ENCODE results near the gene LSAMP. TPM values are rescaled to one million over a fixed set of nuclear protein-coding genes. Genes with fewer than 3 reads are reported as not detected.

LSAMP gene
- total RNA-seq, 1 experiment from 2014 or later: not detected

DNA sequence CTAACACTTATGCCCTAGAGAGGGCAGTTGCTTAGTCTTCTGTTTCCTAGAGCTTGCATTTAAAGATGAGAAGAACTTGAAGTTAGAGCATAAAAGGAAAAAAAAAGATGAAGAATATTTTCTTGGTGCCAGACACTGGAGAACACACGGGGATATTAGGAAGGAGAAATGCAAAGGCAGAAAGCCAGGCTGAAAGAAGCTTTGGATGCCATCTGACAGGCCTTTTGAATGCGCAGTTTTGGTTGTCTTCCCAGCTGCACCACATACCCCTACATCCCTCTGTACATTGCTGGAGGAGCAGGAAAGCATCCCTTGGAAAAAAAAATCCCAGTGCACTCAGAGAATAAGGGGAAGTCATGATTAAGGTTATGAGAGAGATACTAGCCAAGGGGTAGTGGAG lies 443.1 kb downstream of the LSAMP start:
- POLR2A ChIA-PET: no interaction called here
- Mint-ChIP-seq H3K27me3 (ENCODE audit: insufficient read depth, unreplicated experiment) (peaks cover 2% of the 10 kb centered on the region), H3K4me1 (ENCODE audit: low read depth, unreplicated experiment) (no peaks in the 10 kb centered on the region), H3K9me3 (ENCODE audit: unreplicated experiment) (no peaks in the 10 kb centered on the region), H3K27ac (ENCODE audit: unreplicated experiment) (no peak overlapping the region), H3K36me3 (ENCODE audit: insufficient read depth, unreplicated experiment) (no peaks in the 10 kb centered on the region), H3K4me3 (ENCODE audit: unreplicated experiment) (no peak overlapping the region)
- no peaks in the 10 kb centered on the region; the same call in 1 of the 2 replicates for H3K27me3 ChIP-seq (replicated peaks; ENCODE audit: control insufficient read depth, insufficient read depth, low read length)
- no peak overlapping the region for H3K4me3 ChIP-seq (ENCODE audit: low read depth, low read length)
- intact Hi-C loops (cut with micrococcal nuclease; ENCODE audit: unreplicated experiment): no loop called here
- H3K9me3 ChIP-seq: no peaks in the 10 kb centered on the region
- H3K36me3 ChIP-seq (ENCODE audit: control insufficient read depth, insufficient read depth, low read length): no peaks in the 10 kb centered on the region
- CTCF ChIA-PET: no interaction called here
- no TSS peak for BruUV-seq (replicated peaks)
- no peaks in the 10 kb centered on the region for H3K4me1 ChIP-seq
- no peak for DNase-seq
- TF ChIP-seq, protein P1, sequence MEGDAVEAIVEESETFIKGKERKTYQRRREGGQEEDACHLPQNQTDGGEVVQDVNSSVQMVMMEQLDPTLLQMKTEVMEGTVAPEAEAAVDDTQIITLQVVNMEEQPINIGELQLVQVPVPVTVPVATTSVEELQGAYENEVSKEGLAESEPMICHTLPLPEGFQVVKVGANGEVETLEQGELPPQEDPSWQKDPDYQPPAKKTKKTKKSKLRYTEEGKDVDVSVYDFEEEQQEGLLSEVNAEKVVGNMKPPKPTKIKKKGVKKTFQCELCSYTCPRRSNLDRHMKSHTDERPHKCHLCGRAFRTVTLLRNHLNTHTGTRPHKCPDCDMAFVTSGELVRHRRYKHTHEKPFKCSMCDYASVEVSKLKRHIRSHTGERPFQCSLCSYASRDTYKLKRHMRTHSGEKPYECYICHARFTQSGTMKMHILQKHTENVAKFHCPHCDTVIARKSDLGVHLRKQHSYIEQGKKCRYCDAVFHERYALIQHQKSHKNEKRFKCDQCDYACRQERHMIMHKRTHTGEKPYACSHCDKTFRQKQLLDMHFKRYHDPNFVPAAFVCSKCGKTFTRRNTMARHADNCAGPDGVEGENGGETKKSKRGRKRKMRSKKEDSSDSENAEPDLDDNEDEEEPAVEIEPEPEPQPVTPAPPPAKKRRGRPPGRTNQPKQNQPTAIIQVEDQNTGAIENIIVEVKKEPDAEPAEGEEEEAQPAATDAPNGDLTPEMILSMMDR (IDR thresholded peaks at IDR 0.05; ENCODE audit: insufficient read depth in 1 of 2, low read depth in 1 of 2, low read length in 1 of 2, severe bottlenecking in 1 of 2, unreplicated experiment in 1 of 2): no peak

DNA sequence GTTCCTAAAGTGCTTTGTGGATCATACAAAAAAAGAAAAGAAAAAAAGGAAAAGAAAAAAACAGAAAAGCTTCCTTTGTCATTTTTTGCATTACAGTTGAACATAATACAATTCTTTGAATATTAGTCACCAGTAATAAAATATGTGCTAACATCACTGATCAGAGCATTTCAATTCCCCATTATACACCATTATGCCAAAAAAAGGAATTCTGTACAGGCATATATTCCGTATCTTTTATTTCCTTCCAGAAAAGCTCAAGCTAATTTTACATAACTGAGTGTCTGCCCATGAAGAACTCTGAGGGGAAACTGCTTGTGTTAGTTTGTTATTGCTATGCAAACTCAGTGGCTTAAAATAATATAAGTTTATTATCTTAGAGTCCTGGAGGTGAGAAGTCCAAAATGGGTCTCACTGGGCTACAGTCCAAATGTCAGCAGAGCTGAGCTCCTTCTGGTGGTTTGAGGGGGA lies 444.1 kb downstream of the LSAMP start:
- no peak for DNase-seq
- no peaks in the 10 kb centered on the region for H3K4me1 ChIP-seq
- H3K36me3 Mint-ChIP-seq (ENCODE audit: insufficient read depth, unreplicated experiment): no peaks in the 10 kb centered on the region
- no peaks in the 10 kb centered on the region for H3K9me3 Mint-ChIP-seq (ENCODE audit: unreplicated experiment)
- ChIA-PET POLR2A (no interaction called here), CTCF (no interaction called here)
- H3K27me3 Mint-ChIP-seq (ENCODE audit: insufficient read depth, unreplicated experiment): peaks cover 2% of the 10 kb centered on the region
- TF ChIP-seq, protein P1 (IDR thresholded peaks at IDR 0.05; ENCODE audit: insufficient read depth in 1 of 2, low read depth in 1 of 2, low read length in 1 of 2, severe bottlenecking in 1 of 2, unreplicated experiment in 1 of 2): no peak
- no peaks in the 10 kb centered on the region for H3K4me1 Mint-ChIP-seq (ENCODE audit: low read depth, unreplicated experiment)
- intact Hi-C loops (cut with micrococcal nuclease; ENCODE audit: unreplicated experiment): no loop called here
- H3K9me3 ChIP-seq: no peaks in the 10 kb centered on the region
- no peaks in the 10 kb centered on the region for H3K36me3 ChIP-seq (ENCODE audit: control insufficient read depth, insufficient read depth, low read length)
- no peaks in the 10 kb centered on the region; the same call in 1 of the 2 replicates for H3K27me3 ChIP-seq (replicated peaks; ENCODE audit: control insufficient read depth, insufficient read depth, low read length)
- no peak overlapping the region for H3K4me3 Mint-ChIP-seq (ENCODE audit: unreplicated experiment)
- H3K4me3 ChIP-seq (ENCODE audit: low read depth, low read length): no peak overlapping the region
- H3K27ac Mint-ChIP-seq (ENCODE audit: unreplicated experiment): no peak overlapping the region
- no TSS peak for BruUV-seq (replicated peaks)

DNA sequence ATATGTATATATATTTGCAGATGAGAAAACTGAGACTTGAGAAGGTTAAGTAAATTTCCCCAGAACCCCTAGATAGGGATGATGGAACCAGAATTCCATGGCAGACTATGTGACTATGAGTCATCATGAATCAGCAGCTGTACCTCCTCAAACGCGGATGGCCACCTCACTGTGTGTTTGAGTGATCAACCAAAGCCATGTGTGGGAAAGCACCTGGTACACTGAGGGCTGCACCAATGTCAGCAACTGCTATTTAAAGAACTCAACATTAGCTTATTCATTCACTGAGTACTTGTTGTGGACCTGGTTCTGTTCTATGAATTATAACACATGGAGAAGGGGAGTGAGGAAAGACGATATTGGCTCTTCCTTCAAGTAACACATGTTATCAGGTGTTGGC lies 445.0 kb downstream of the LSAMP start:
- Histone ChIP-seq H3K27me3 (replicated peaks; ENCODE audit: control insufficient read depth, insufficient read depth, low read length) (no peaks in the 10 kb centered on the region; the same call in 1 of the 2 replicates), H3K36me3 (ENCODE audit: control insufficient read depth, insufficient read depth, low read length) (no peaks in the 10 kb centered on the region), H3K9me3 (no peaks in the 10 kb centered on the region), H3K4me1 (no peaks in the 10 kb centered on the region), H3K4me3 (ENCODE audit: low read depth, low read length) (no peak overlapping the region)
- H3K36me3 Mint-ChIP-seq (ENCODE audit: insufficient read depth, unreplicated experiment): no peaks in the 10 kb centered on the region
- CTCF ChIA-PET: no interaction called here
- no peak overlapping the region for H3K27ac Mint-ChIP-seq (ENCODE audit: unreplicated experiment)
- no peak overlapping the region for H3K4me3 Mint-ChIP-seq (ENCODE audit: unreplicated experiment)
- POLR2A ChIA-PET: no interaction called here
- no peaks in the 10 kb centered on the region for H3K9me3 Mint-ChIP-seq (ENCODE audit: unreplicated experiment)
- no peaks in the 10 kb centered on the region for H3K4me1 Mint-ChIP-seq (ENCODE audit: low read depth, unreplicated experiment)
- BruUV-seq (replicated peaks): no TSS peak
- intact Hi-C loops (cut with micrococcal nuclease; ENCODE audit: unreplicated experiment): no loop called here
- no peak for DNase-seq
- TF ChIP-seq, protein P1 (IDR thresholded peaks at IDR 0.05; ENCODE audit: insufficient read depth in 1 of 2, low read depth in 1 of 2, low read length in 1 of 2, severe bottlenecking in 1 of 2, unreplicated experiment in 1 of 2): no peak
- H3K27me3 Mint-ChIP-seq (ENCODE audit: insufficient read depth, unreplicated experiment): peaks cover 2% of the 10 kb centered on the region

Measured in Caco-2 (cell line).